GM21447 (cell line): ENCODE measurements around the gene WDR90.

Experiments
- ATAC-seq: cut with Tn5 transposase; IDR thresholded peaks from one replicate; pipeline ENCODE4 v1.9.1; 2021; ENCODE audit not compliant: unreplicated experiment

Gene WDR90

GRCh38 chr16:674214-674881, 25.2 kb downstream of the WDR90 start:
- ATAC-seq, result no peak

GRCh38 chr16:674968-675883, 26.1 kb downstream of the WDR90 start, which contains the start of gene RHBDL1:
Gene RHBDL1 (plus strand): TSS chr16:675671. CDS start chr16:675791, 120 bp downstream.
- ATAC-seq, result no peak

- ATAC-seq, result no peak
Measured at GRCh38 chr16:675884-676564, 26.9 kb downstream of the WDR90 start.

GRCh38 chr16:676565-676902, 27.4 kb downstream of the WDR90 start:
- ATAC-seq, result no peak

- no peak for ATAC-seq
Measured at GRCh38 chr16:676913-677312, 27.7 kb downstream of the WDR90 start.

GRCh38 chr16:677316-678190, 28.4 kb downstream of the WDR90 start:
- no peak for ATAC-seq

- no peak for ATAC-seq
Measured at GRCh38 chr16:678209-678857, 29.2 kb downstream of the WDR90 start.

- no peak for ATAC-seq
Measured at GRCh38 chr16:678858-679813, 30.0 kb downstream of the WDR90 start.

- ATAC-seq, result peak; percentile 37
Measured at GRCh38 chr16:679814-680624, 30.9 kb downstream of the WDR90 start, which contains the start of gene STUB1. Gene STUB1 (plus strand): TSS chr16:680410. CDS start chr16:680526, 116 bp downstream.

GRCh38 chr16:680625-680945, 31.4 kb downstream of the WDR90 start:
- ATAC-seq, result no peak

GRCh38 chr16:680967-681745, 32.0 kb downstream of the WDR90 start:
- ATAC-seq, result no peak

- ATAC-seq, result no peak
Measured at GRCh38 chr16:681746-682427, 32.7 kb downstream of the WDR90 start.

GRCh38 chr16:682493-683395, 33.6 kb downstream of the WDR90 start:
- ATAC-seq, result no peak

GRCh38 chr16:683396-684070, 34.4 kb downstream of the WDR90 start:
- ATAC-seq, result no peak

GRCh38 chr16:684071-684794, 35.1 kb downstream of the WDR90 start, which contains the start of gene JMJD8:
Gene JMJD8 (minus strand): TSS chr16:684334. CDS start chr16:684319, 15 bp downstream.
- ATAC-seq, result peak; percentile 47
